GM23248 (cell line): ENCODE results near the gene USP9X.
"Not testable (repeated sequence)": the region's sequence is repeated elsewhere in the genome, so short reads cannot be mapped to it uniquely, and the experiment has no call there.

Experiments used
- EZH2 ChIP-seq: fragments of 200-600 bp; sonication (generic); IDR thresholded peaks from 2 replicates; pipeline ENCODE4 v1.6.1; 2018; ENCODE audit warnings: antibody characterized with exemption, mild to moderate bottlenecking; ENCODE audit not compliant: insufficient read depth, poor library complexity, severe bottlenecking
- EZH2phosphoT487 ChIP-seq: fragments of 200-600 bp; sonication (generic); IDR thresholded peaks from 2 replicates; pipeline ENCODE4 v1.6.1; 2018; ENCODE audit warnings: antibody characterized with exemption, moderate library complexity, mild to moderate bottlenecking, low read depth; ENCODE audit not compliant: insufficient read depth

DNA sequence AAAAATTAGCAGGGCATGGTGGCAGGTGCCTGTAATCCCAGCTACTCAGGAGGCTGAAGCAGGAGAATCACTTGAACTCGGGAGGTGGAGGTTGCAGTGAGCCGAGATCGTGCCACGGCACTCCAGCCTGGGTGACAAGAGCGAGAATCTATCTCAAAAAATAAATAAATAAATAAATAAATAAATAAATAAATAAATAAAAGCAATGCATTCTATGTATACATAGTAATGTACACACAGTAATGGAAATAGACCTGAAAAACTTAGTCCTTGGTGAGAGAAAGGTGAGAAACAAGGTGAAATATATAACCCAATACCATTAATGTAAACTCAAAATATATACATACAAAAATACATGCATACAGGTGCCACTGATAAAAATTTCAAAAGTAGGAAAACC lies 197.1 kb downstream of the USP9X start:
- not testable (repeated sequence) for TF ChIP-seq EZH2, EZH2phosphoT487
